ENCODE results near the gene LRRC3C.

The LRRC3C gene

GRCh38 chr17:39928858-39929645 is 1.5 kb downstream of the LRRC3C start:
- Mint-ChIP-seq H3K27me3 (peaks cover 8% of the 10 kb centered on the region), H3K27ac (no peak overlapping the region), H3K4me3 (no peak overlapping the region), H3K36me3 (ENCODE audit: low read depth) (peaks cover 21% of the 10 kb centered on the region), H3K9me3 (no peaks in the 10 kb centered on the region), H3K4me1 (ENCODE audit: low read depth) (peaks cover 51% of the 10 kb centered on the region)
- intact Hi-C loops (cut with micrococcal nuclease): loop anchor here (5.0 kb wide), 1 partner anchor 242 kb away; the partner anchor contains the start of gene PGAP3

DNA sequence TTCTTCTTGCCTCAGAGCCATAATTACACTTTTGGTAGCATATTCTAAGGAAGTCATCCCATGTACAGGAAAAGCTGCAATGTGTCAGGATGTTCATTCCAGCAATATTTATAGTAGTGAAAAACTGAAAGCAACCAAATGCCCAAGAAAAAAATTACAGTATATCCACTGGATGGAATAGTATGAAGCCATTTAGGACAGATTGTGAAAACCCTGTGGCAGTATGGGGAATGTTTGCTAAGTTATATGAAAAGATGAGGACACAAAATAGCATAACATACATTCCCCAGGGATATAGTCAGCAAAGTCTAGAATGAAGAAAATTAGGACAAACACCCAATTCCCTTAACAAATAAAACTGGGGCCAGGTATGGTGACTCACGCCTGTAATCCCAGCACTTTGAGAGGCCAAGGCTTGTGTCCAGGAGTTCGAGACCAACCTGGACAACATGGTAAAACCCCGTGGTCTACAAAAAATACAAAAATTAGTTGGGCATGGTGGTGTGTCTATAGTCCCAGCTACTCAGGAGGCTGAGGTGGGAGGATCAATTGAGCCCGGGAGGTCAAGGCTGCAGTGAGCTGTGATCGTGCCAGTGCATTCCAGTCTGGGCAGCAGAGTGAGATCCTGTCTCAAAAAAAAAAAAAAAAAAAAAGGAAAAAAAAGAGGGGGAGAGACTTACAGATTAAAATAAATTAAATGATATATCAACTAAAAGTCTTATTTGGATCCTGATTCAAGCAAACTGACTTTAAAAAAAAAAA is 2.3 kb downstream of the LRRC3C start:
- Mint-ChIP-seq H3K27me3 (peaks cover 13% of the 10 kb centered on the region), H3K9me3 (no peaks in the 10 kb centered on the region), H3K4me3 (no peak overlapping the region), H3K4me1 (ENCODE audit: low read depth) (peaks cover 43% of the 10 kb centered on the region), H3K27ac (no peak overlapping the region), H3K36me3 (ENCODE audit: low read depth) (peaks cover 13% of the 10 kb centered on the region)
- intact Hi-C loops (cut with micrococcal nuclease): loop anchor here (5.0 kb wide), 1 partner anchor 243 kb away; the partner anchor contains the start of gene PGAP3

DNA sequence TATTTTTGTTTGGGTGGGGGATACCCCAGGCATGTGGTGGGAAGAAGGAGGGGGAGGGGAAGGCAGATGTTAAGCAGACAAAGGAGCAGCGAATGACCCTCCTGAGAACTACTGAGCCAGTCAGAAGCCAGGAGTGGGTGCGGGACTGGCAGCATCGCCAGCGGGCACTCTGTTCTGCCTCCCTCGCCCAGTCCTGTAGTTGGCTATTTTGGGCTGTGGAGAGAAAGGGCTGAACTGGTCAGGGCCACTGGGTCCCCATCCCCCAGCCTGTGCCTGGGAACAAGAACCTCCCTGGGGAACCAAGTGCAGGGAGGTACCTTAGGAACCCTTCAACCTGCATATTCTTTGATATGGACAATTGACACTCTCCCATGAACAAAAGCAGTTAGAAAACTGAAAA is 6.4 kb downstream of the LRRC3C start:
- H3K27me3 Mint-ChIP-seq: peaks cover 18% of the 10 kb centered on the region
- peaks cover 5% of the 10 kb centered on the region for H3K4me1 Mint-ChIP-seq (ENCODE audit: low read depth)
- H3K27ac Mint-ChIP-seq: no peak overlapping the region
- no peaks in the 10 kb centered on the region for H3K9me3 Mint-ChIP-seq
- no peaks in the 10 kb centered on the region for H3K36me3 Mint-ChIP-seq (ENCODE audit: low read depth)
- intact Hi-C loops (cut with micrococcal nuclease): no loop called here
- no peak overlapping the region for H3K4me3 Mint-ChIP-seq

GRCh38 chr17:39934324-39934723 is 6.8 kb downstream of the LRRC3C start:
- intact Hi-C loops (cut with micrococcal nuclease): no loop called here
- Mint-ChIP-seq H3K27ac (no peak overlapping the region), H3K27me3 (peaks cover 18% of the 10 kb centered on the region), H3K9me3 (no peaks in the 10 kb centered on the region), H3K4me3 (no peak overlapping the region), H3K4me1 (ENCODE audit: low read depth) (peaks cover 2% of the 10 kb centered on the region), H3K36me3 (ENCODE audit: low read depth) (no peaks in the 10 kb centered on the region)

DNA sequence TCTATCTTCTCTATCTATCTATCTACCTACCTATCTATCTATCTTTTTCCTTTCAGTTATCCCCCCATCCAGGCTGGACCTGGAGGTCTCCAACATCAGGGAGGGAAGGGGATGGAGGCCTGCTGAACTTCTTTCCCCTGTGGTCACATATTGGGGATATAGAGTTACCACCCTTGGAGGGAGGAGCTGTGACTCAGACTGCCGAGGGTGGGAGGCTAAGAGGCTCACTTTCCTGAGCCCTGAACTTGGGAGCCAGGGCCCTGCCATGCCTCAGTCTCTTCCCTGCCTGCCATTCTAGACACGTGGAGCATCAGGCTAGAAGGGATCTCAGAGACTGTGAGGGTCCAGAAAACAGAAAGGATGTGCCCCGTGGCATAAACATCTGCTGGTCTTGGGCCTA is 8.4 kb downstream of the LRRC3C start:
- no peaks in the 10 kb centered on the region for H3K9me3 Mint-ChIP-seq
- no peak overlapping the region for H3K4me3 Mint-ChIP-seq
- H3K27me3 Mint-ChIP-seq: peaks cover 18% of the 10 kb centered on the region
- H3K4me1 Mint-ChIP-seq (ENCODE audit: low read depth): peaks cover 7% of the 10 kb centered on the region
- intact Hi-C loops (cut with micrococcal nuclease): no loop called here
- H3K27ac Mint-ChIP-seq: no peak overlapping the region
- H3K36me3 Mint-ChIP-seq (ENCODE audit: low read depth): no peaks in the 10 kb centered on the region

- Mint-ChIP-seq H3K36me3 (ENCODE audit: low read depth) (no peaks in the 10 kb centered on the region), H3K4me3 (no peak overlapping the region), H3K4me1 (ENCODE audit: low read depth) (peaks cover 13% of the 10 kb centered on the region), H3K9me3 (peaks cover under 1% of the 10 kb centered on the region), H3K27me3 (peaks cover 24% of the 10 kb centered on the region), H3K27ac (no peak overlapping the region)
- intact Hi-C loops (cut with micrococcal nuclease): no loop called here
These were observed 9.9 kb downstream of the LRRC3C start for GRCh38 chr17:39937447-39937846.

DNA sequence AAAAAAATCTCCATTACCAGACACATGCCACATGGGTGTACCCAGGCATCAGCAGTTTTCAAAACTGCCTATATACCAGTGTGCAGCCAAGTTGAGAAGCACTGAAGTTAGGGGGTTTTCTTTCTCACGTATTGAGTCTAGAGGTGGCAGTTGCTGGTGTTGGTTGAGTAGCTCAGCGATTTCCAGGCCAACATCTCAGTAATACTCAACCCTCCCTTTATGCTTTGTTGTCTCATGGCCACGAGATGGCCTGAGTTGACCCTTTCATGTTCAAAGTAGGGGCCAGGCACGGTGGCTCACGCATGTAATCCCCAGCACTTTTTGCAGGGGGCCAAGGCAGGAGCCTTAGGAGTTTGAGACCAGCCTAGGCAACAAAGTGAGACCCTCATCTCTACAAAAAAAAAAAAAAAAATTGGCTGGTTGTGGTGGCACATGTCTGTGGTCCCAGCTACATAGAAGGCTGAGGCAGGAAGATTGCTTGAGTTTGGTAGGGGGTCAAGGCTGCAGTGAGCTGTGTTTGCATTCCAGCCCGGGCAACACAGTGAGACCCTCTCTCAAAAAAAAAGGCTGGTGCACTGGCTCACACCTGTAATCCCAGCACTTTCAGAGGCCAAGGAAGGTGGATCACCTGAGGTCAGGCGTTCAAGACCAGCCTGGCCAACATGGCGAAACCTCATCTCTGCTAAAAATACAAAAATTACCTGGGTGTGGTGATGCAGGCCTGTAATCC is 10.8 kb downstream of the LRRC3C start:
- Mint-ChIP-seq H3K4me1 (ENCODE audit: low read depth) (peaks cover 21% of the 10 kb centered on the region), H3K4me3 (no peak overlapping the region), H3K27ac (no peak overlapping the region), H3K27me3 (peaks cover 29% of the 10 kb centered on the region), H3K36me3 (ENCODE audit: low read depth) (no peaks in the 10 kb centered on the region), H3K9me3 (peaks cover 6% of the 10 kb centered on the region)
- intact Hi-C loops (cut with micrococcal nuclease): no loop called here

DNA sequence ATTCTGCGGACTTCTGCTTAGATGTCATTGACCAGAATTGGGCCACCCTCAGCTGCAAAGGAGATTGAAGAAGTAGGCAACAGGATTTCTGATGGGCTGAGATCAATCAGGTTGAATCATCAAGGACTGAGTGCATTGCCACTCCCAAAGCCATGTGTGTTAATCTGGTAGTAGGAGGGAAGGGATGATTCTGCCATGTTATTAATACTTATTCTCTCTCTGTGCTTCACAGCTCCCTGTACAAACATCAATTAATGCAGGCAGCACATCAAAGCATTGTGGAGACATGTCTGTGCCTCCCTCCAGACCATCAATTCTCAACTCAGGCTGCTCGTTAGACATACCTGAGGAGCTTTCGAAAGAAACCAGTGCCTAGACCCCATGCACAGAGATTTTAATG is 11.6 kb downstream of the LRRC3C start:
- no peak overlapping the region for H3K4me3 Mint-ChIP-seq
- H3K9me3 Mint-ChIP-seq: peaks cover 6% of the 10 kb centered on the region
- H3K36me3 Mint-ChIP-seq (ENCODE audit: low read depth): no peaks in the 10 kb centered on the region

GRCh38 chr17:39939588-39940419 is 12.3 kb downstream of the LRRC3C start:
- H3K27me3 Mint-ChIP-seq: peaks cover 22% of the 10 kb centered on the region
- no peaks in the 10 kb centered on the region for H3K36me3 Mint-ChIP-seq (ENCODE audit: low read depth)
- H3K27ac Mint-ChIP-seq: no peak overlapping the region
- intact Hi-C loops (cut with micrococcal nuclease): no loop called here
- no peak overlapping the region for H3K4me3 Mint-ChIP-seq
- peaks cover 21% of the 10 kb centered on the region for H3K4me1 Mint-ChIP-seq (ENCODE audit: low read depth)
- peaks cover 6% of the 10 kb centered on the region for H3K9me3 Mint-ChIP-seq

More for the DNA sequence above, 11.6 kb downstream of the LRRC3C start:
- Mint-ChIP-seq H3K27ac (no peak overlapping the region), H3K27me3 (peaks cover 24% of the 10 kb centered on the region), H3K4me1 (ENCODE audit: low read depth) (peaks cover 21% of the 10 kb centered on the region)
- intact Hi-C loops (cut with micrococcal nuclease): no loop called here

DNA sequence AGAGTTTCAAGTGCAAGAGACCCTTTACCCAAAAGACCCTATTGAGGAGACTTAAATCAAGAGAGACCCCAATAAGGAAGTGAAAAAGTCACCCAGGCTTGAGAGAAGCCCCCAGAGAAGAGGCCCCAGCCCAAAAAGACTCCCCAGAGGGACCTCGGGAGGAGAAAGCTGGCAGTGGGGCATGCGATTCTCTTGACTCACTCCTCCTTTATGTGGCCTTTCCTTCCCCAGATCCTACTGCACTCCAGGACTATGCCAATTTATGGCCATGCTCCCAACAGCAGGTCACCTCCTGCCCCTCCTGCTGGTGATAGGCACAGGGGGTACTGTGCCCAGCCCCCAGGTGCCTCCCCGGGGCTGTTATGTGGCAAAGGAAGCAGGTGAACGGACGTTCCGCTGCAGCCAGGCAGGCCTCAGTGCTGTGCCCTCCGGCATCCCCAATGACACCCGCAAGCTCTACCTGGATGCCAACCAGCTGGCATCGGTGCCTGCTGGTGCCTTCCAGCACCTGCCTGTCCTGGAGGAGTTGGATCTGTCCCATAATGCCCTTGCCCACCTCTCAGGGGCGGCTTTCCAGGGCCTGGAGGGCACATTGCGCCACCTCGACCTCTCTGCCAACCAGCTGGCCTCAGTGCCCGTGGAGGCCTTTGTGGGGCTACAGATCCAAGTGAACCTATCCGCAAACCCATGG is 16.3 kb downstream of the LRRC3C start:
- intact Hi-C loops (cut with micrococcal nuclease): no loop called here
- H3K4me1 Mint-ChIP-seq (ENCODE audit: low read depth): peaks cover 25% of the 10 kb centered on the region
- H3K9me3 Mint-ChIP-seq: peaks cover 6% of the 10 kb centered on the region
- no peak overlapping the region for H3K4me3 Mint-ChIP-seq
- no peaks in the 10 kb centered on the region for H3K36me3 Mint-ChIP-seq (ENCODE audit: low read depth)
- H3K27me3 Mint-ChIP-seq: peaks cover 24% of the 10 kb centered on the region
- H3K27ac Mint-ChIP-seq: no peak overlapping the region

- Mint-ChIP-seq H3K4me3 (no peak overlapping the region), H3K27me3 (peaks cover 22% of the 10 kb centered on the region), H3K9me3 (peaks cover 6% of the 10 kb centered on the region), H3K4me1 (ENCODE audit: low read depth) (peaks cover 30% of the 10 kb centered on the region), H3K27ac (no peak overlapping the region), H3K36me3 (ENCODE audit: low read depth) (no peaks in the 10 kb centered on the region)
- intact Hi-C loops (cut with micrococcal nuclease): no loop called here
These were observed 16.8 kb downstream of the LRRC3C start for GRCh38 chr17:39944393-39944711.

DNA sequence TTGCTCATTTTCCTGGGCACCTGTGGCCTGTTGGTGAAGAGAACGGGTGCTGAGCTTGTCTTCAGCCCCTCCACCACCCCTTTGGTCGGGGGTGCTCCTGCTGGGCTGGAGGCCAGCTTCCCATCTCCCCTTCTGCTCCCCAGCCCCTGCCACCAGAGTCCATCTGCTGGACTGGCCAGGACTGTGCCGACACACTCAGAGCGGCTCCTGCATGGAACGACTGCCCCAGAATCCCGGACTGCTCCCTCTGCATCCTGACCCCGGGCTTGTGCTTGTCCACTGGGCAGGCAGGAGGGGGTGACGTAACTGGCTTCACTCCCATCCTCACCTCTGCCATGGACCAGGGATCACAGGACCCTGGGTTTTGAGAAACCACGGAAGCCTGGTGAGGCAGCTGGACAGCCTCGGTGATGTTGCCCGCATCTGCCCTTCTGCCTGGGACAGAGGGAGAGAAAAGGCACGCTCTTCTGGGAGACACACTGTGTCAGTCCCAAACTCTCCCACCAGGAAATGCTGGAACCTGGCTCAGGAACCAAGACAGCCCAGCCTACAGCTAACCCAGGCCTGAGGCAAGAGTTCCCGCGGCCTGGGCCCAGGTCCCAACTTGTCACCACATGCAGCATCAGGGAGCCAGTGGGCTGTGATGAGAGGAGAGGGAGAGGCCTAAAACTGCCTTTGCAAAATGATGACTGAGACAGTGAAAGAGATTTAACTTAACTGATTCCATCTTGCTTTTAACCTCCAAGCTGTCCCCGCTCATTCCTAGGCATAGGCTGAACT is 19.2 kb downstream of the LRRC3C start:
- Mint-ChIP-seq H3K4me3 (no peak overlapping the region), H3K4me1 (ENCODE audit: low read depth) (peaks cover 45% of the 10 kb centered on the region), H3K27me3 (peaks cover 34% of the 10 kb centered on the region), H3K36me3 (ENCODE audit: low read depth) (no peaks in the 10 kb centered on the region), H3K9me3 (peaks cover 6% of the 10 kb centered on the region), H3K27ac (no peak overlapping the region)
- intact Hi-C loops (cut with micrococcal nuclease): no loop called here

Data from dendritic cell treated with granulocyte-macrophage colony-stimulating factor and Interleukin-4, amounts not matched to agents 40 ng/mL and 50 ng/mL, for 4 days (primary cell).